PC-3 (cell line): ENCODE data around the gene NPL. TPM values are rescaled to one million over a fixed set of nuclear protein-coding genes. Genes with fewer than 3 reads are reported as not detected.

Experiments
- ATAC-seq: fragments of 200-7000 bp; cut with Tn5 transposase; 2 replicates; pipeline ENCODE4 v1.9.1; 2020; ENCODE audit warnings: mild to moderate bottlenecking, moderate library complexity
- BruUV-seq: library from RNA; stranded (reverse); fragments of 400-500 nt; replicated peaks from 2 replicates; lab custom pipeline; 2021; lab: Mats Ljungman, UMichigan
- CTCF ChIA-PET: fragments of 300-600 bp; sonication (Branson Sonifier 250); formaldehyde crosslinking; loops from one replicate; lab custom pipeline; 2022; ENCODE audit warnings: antibody characterized with exemption; lab: Charles Lee
- POLR2A ChIA-PET: fragments of 300-600 bp; sonication (Branson Sonifier 250); formaldehyde crosslinking; loops from one replicate; lab custom pipeline; 2022; ENCODE audit warnings: antibody characterized with exemption; ENCODE audit not compliant: unreplicated experiment; lab: Charles Lee
- DNase-seq: peaks from one replicate; pipeline ENCODE4 v3.0.0-alpha.2; 2015
- H2AFZ ChIP-seq: fragments of 300-600 bp; sonication (generic); 2 replicates; pipeline ENCODE4 v1.6.0; 2016; ENCODE audit warnings: antibody characterized with exemption, low read length
- H3F3A ChIP-seq: fragments of 300-600 bp; sonication (generic); one replicate; pipeline ENCODE4 v1.6.0; 2017; ENCODE audit warnings: antibody characterized with exemption, low read length, control low read depth, mild to moderate bottlenecking; ENCODE audit not compliant: unreplicated experiment
- H3K27ac ChIP-seq: fragments of 300-600 bp; sonication (generic); 2 replicates; pipeline ENCODE4 v1.5.1; 2016; ENCODE audit warnings: mild to moderate bottlenecking, low read length
- H3K27me3 ChIP-seq: fragments of 300-600 bp; sonication (generic); 2 replicates; pipeline ENCODE4 v1.6.1; 2016; ENCODE audit warnings: low read length, mixed read lengths
- H3K36me3 ChIP-seq: fragments of 300-600 bp; sonication (generic); 2 replicates; pipeline ENCODE4 v1.6.1; 2016; ENCODE audit warnings: low read depth, mixed run types, low read length, mixed read lengths
- H3K4me1 ChIP-seq: fragments of 300-600 bp; sonication (generic); 2 replicates; pipeline ENCODE4 v1.5.1; 2016; ENCODE audit warnings: low read length; ENCODE audit not compliant: insufficient read depth
- H3K4me2 ChIP-seq: fragments of 300-600 bp; sonication (generic); 2 replicates; pipeline ENCODE4 v1.6.0; 2016; ENCODE audit warnings: low read length
- H3K4me3 ChIP-seq: fragments of 300-600 bp; sonication (generic); 2 replicates; pipeline ENCODE4 v1.5.1; 2016; ENCODE audit warnings: mild to moderate bottlenecking, low read length, mixed read lengths
- H3K79me2 ChIP-seq: fragments of 300-600 bp; sonication (generic); 2 replicates; pipeline ENCODE4 v1.6.1; 2017; ENCODE audit warnings: low read length, mixed read lengths
- H3K9ac ChIP-seq: fragments of 300-600 bp; sonication (generic); 2 replicates; pipeline ENCODE4 v1.6.0; 2016; ENCODE audit warnings: mild to moderate bottlenecking, low read length
- H3K9me2 ChIP-seq: fragments of 300-600 bp; sonication (generic); replicated peaks from 2 replicates; pipeline ENCODE4 v1.6.1; 2016; ENCODE audit warnings: mixed run types, low read length, mixed read lengths
- H3K9me3 ChIP-seq: fragments of 300-600 bp; sonication (generic); 2 replicates; pipeline ENCODE4 v1.6.1; 2016; ENCODE audit warnings: low read length, mixed read lengths
- H4K20me1 ChIP-seq: fragments of 300-600 bp; sonication (generic); 2 replicates; pipeline ENCODE4 v1.6.1; 2016; ENCODE audit warnings: low read length, mixed read lengths
- EZH2 ChIP-seq: fragments of 300-600 bp; sonication (generic); IDR thresholded peaks from one replicate; pipeline ENCODE4 v1.6.1; 2017; ENCODE audit warnings: antibody characterized with exemption, mild to moderate bottlenecking, low read length; ENCODE audit not compliant: unreplicated experiment
- EZH2phosphoT487 ChIP-seq: fragments of 300-600 bp; sonication (generic); IDR thresholded peaks from 2 replicates; pipeline ENCODE4 v1.6.1; 2018; ENCODE audit warnings: mild to moderate bottlenecking, antibody characterized with exemption, low read length, borderline replicate concordance
- intact Hi-C: fragments of 100-400 bp; cut with micrococcal nuclease; formaldehyde crosslinking; loops from 2 replicates; pipeline ENCODE4 v1.9.0; 2023
- total RNA-seq: library from RNA; depleted of rRNA; stranded (reverse); fragments of >200 nt; gene quantifications from 2 replicates; pipeline ENCODE4 v1.2.3, GENCODE V29; 2014
- TF ChIP-seq, protein P1 (sequence below): fragments of 300-600 bp; sonication (generic); conservative IDR thresholded peaks from 2 replicates; pipeline ENCODE4 v1.5.1; 2017; ENCODE audit warnings: antibody characterized with exemption, low read depth, mild to moderate bottlenecking, low read length

NPL gene
- total RNA-seq, 1 experiment from 2014 or later: not detected

- H3K27ac ChIP-seq: no peak overlapping the region
- CTCF ChIA-PET: no interaction called here
- no TSS peak for BruUV-seq
Measured at GRCh38 chr1:182847105-182847504, 57.5 kb downstream of the NPL start.

GRCh38 chr1:182848736-182849135 is 59.2 kb downstream of the NPL start:
- CTCF ChIA-PET: no interaction called here
- TF ChIP-seq, protein P1, sequence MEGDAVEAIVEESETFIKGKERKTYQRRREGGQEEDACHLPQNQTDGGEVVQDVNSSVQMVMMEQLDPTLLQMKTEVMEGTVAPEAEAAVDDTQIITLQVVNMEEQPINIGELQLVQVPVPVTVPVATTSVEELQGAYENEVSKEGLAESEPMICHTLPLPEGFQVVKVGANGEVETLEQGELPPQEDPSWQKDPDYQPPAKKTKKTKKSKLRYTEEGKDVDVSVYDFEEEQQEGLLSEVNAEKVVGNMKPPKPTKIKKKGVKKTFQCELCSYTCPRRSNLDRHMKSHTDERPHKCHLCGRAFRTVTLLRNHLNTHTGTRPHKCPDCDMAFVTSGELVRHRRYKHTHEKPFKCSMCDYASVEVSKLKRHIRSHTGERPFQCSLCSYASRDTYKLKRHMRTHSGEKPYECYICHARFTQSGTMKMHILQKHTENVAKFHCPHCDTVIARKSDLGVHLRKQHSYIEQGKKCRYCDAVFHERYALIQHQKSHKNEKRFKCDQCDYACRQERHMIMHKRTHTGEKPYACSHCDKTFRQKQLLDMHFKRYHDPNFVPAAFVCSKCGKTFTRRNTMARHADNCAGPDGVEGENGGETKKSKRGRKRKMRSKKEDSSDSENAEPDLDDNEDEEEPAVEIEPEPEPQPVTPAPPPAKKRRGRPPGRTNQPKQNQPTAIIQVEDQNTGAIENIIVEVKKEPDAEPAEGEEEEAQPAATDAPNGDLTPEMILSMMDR: no peak
- TF ChIP-seq EZH2 (no peak), EZH2phosphoT487 (no peak)
- H3K27me3 ChIP-seq: no peaks in the 10 kb centered on the region
- no peak for ATAC-seq
- no peak for DNase-seq
- H3K27ac ChIP-seq: no peak overlapping the region
- no peaks in the 10 kb centered on the region for H3K4me1 ChIP-seq
- no peak overlapping the region for H3K4me2 ChIP-seq
- H3K9me2 ChIP-seq: no peaks in the 10 kb centered on the region
- H4K20me1 ChIP-seq: peaks cover 60% of the 10 kb centered on the region
- POLR2A ChIA-PET: no interaction called here
- H3K36me3 ChIP-seq: peaks cover 86% of the 10 kb centered on the region
- H3K9me3 ChIP-seq: no peaks in the 10 kb centered on the region
- no peak overlapping the region for H3K4me3 ChIP-seq
- H3K79me2 ChIP-seq: peaks cover 86% of the 10 kb centered on the region
- no peak overlapping the region for H2AFZ ChIP-seq
- no peaks in the 10 kb centered on the region for H3F3A ChIP-seq
- no TSS peak for BruUV-seq
- intact Hi-C loops: no loop called here
- H3K9ac ChIP-seq: no peak overlapping the region

More at GRCh38 chr1:182847105-182847504, 57.5 kb downstream of the NPL start:
- no peak overlapping the region for H3K4me2 ChIP-seq
- POLR2A ChIA-PET: interaction anchor here (0.6 to 0.7 kb wide), 2 partner anchors 9 to 24 kb away, joined by 3 to 6 read pairs; no protein-coding TSS in a partner anchor
- peaks cover 6% of the 10 kb centered on the region; the same call in 1 of the 2 replicates for H3K4me1 ChIP-seq
- TF ChIP-seq EZH2phosphoT487: no peak
- TF ChIP-seq, protein P1: no peak
- intact Hi-C loops: no loop called here
- peaks cover 71% of the 10 kb centered on the region for H4K20me1 ChIP-seq
- H2AFZ ChIP-seq: no peak overlapping the region
- DNase-seq (no peak), ATAC-seq (no peak)
- peaks cover 85% of the 10 kb centered on the region for H3K36me3 ChIP-seq
- H3K9ac ChIP-seq: no peak overlapping the region
- peaks cover 93% of the 10 kb centered on the region for H3K79me2 ChIP-seq
- H3F3A ChIP-seq: no peaks in the 10 kb centered on the region
- H3K9me2 ChIP-seq: no peaks in the 10 kb centered on the region
- no peaks in the 10 kb centered on the region for H3K27me3 ChIP-seq
- H3K9me3 ChIP-seq: no peaks in the 10 kb centered on the region
- H3K4me3 ChIP-seq: no peak overlapping the region

- H3K4me3 ChIP-seq: no peak overlapping the region
- no peak overlapping the region for H3K27ac ChIP-seq
- no peak for DNase-seq
- no TSS peak for BruUV-seq
- H3K27me3 ChIP-seq: no peaks in the 10 kb centered on the region
- ChIA-PET POLR2A (no interaction called here), CTCF (no interaction called here)
- TF ChIP-seq, protein P1: no peak
- TF ChIP-seq EZH2 (no peak), EZH2phosphoT487 (no peak)
- no peak overlapping the region for H2AFZ ChIP-seq
- no peak overlapping the region for H3K9ac ChIP-seq
- no peaks in the 10 kb centered on the region for H3F3A ChIP-seq
- no peak for ATAC-seq
- no peaks in the 10 kb centered on the region for H3K9me3 ChIP-seq
- peaks cover 61% of the 10 kb centered on the region for H4K20me1 ChIP-seq
- H3K4me2 ChIP-seq: no peak overlapping the region
- H3K79me2 ChIP-seq: peaks cover 79% of the 10 kb centered on the region
- H3K9me2 ChIP-seq: no peaks in the 10 kb centered on the region
- H3K4me1 ChIP-seq: no peaks in the 10 kb centered on the region
- intact Hi-C loops: no loop called here
- H3K36me3 ChIP-seq: peaks cover 90% of the 10 kb centered on the region
Measured at GRCh38 chr1:182850319-182850718, 60.7 kb downstream of the NPL start.
